ENCODE measurements around the gene MYO19. TPM values are rescaled to one million over a fixed set of nuclear protein-coding genes. Genes with fewer than 3 reads are reported as not detected.

Gene MYO19, protein sequence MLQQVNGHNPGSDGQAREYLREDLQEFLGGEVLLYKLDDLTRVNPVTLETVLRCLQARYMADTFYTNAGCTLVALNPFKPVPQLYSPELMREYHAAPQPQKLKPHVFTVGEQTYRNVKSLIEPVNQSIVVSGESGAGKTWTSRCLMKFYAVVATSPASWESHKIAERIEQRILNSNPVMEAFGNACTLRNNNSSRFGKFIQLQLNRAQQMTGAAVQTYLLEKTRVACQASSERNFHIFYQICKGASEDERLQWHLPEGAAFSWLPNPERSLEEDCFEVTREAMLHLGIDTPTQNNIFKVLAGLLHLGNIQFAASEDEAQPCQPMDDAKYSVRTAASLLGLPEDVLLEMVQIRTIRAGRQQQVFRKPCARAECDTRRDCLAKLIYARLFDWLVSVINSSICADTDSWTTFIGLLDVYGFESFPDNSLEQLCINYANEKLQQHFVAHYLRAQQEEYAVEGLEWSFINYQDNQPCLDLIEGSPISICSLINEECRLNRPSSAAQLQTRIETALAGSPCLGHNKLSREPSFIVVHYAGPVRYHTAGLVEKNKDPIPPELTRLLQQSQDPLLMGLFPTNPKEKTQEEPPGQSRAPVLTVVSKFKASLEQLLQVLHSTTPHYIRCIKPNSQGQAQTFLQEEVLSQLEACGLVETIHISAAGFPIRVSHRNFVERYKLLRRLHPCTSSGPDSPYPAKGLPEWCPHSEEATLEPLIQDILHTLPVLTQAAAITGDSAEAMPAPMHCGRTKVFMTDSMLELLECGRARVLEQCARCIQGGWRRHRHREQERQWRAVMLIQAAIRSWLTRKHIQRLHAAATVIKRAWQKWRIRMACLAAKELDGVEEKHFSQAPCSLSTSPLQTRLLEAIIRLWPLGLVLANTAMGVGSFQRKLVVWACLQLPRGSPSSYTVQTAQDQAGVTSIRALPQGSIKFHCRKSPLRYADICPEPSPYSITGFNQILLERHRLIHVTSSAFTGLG
- 100 to 1,000 TPM; 152 to 153 TPM for total RNA-seq

DNA sequence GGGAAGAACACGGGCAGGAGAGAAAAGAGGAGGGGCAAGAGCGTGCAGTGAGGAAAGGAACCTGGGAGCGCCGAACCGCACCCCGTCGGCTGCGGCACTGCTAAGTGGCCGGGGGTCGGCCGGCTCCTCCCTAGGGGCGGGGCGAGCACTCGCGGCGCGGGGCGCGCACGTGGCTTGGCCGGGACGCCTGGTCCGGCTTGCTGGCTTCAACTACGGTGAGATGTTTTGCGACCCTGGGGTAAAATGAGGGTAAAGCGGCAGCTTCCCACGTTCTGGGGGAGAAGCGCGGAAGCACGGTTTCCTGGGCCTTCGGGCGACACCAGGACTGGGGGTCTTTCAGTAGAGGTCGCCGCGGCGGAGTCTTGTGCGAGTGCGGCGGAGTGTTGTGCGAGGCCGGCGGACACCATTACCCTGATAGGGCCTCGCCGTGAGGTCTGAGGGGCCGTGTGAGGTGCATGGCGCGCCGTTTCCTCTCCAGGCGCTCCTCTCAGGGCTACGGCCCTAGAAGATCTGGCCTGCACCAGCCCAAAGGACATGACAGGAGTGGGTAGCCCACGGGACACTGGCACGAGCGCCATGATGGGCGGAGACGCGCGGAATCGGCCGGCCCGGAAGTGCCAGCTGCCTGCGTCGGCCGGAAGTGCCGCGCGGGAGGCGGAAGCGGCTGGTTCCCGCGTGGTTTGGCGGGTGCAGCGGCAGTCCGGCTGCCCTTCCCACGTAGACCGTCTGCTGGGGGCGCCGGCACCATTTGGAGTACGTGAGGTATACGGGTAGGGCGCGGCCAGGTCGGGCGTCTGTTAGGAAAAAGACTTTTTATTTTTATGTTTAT, at the start of gene MYO19, which contains the start of gene PIGW:
MYO19 (minus strand) TSS at position 29 of the 829 bp plus-strand sequence. CDS start 2,330 bp downstream, outside the sequence.
PIGW (plus strand) TSS at position 148 of the 829 bp plus-strand sequence. CDS start 2,115 bp downstream, outside the sequence.
- CTCF ChIA-PET: interaction anchor here (0.6 to 3.3 kb wide), 7 partner anchors 11 to 71 kb away, joined by 3 to 13 read pairs (median 4); partner anchors contain the start of gene MRM1
- POLR2A ChIA-PET: interaction anchor here (0.6 to 3.4 kb wide), 6 partner anchors 10 to 66 kb away, joined by 3 to 44 read pairs (median 3); partner anchors contain the start of genes GGNBP2 and MRM1

DNA sequence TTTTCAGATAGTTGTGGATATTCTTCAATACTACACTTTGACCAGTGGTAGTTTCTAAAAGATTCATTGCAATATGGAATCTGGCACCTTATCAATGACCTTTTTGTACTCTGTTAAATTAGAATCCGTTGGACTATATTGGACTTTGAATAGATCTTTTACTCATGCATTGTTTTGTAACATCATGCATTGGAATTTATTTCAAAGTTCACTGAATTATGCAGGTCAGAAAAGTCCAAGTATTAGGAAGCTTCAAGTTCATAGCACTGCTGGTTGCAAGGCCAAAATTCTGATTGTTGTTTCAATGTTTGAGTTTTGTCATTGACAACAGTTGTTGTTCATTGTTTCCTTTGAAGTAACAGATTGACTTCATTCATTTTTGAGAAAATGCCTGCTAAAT, 49.1 kb upstream of the MYO19 start:
- ChIA-PET POLR2A (no interaction called here), CTCF (no interaction called here)

DNA sequence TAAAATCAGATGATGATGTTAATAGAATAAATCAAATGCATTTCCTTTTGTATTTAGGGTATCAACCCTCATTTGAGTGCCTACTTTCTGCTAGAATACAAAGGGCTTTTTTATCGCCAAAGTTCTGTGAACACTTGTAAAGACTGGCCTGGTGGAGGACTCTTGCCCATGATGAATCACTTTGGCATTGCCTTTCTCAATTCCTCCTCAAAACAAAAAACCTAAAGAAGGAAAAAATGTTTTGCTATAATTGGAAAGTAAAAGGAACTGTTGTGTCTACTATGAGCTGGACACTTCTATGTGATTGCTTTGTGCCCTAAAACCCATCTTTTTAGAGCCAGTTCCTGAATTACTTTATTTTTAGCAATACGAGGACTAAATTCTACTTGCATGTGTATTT, 44.0 kb upstream of the MYO19 start:
- ChIA-PET POLR2A (interaction anchor here (1.1 kb wide), 1 partner anchor 20 kb away, joined by 3 read pairs; no protein-coding TSS in a partner anchor), CTCF (no interaction called here)

DNA sequence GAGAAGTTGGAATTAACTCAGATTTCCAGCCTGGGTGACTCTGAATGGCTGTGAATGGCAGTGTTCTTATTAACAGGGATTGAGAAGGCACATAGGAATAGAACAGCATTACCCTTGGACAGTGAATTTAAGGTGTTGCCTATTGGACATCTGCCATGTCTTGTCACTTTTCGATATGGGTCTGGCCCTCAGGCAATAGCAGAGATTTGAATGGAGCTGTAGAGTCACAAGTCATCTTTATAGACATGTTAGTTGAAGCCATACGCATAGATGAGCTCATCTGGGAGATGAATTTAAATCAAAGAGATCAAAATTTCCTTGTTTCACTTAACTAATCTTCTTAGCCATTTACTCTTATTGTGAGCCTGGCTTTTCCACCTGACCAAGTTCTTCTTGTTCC, 42.1 kb upstream of the MYO19 start:
- CTCF ChIA-PET: no interaction called here
- POLR2A ChIA-PET: no interaction called here

DNA sequence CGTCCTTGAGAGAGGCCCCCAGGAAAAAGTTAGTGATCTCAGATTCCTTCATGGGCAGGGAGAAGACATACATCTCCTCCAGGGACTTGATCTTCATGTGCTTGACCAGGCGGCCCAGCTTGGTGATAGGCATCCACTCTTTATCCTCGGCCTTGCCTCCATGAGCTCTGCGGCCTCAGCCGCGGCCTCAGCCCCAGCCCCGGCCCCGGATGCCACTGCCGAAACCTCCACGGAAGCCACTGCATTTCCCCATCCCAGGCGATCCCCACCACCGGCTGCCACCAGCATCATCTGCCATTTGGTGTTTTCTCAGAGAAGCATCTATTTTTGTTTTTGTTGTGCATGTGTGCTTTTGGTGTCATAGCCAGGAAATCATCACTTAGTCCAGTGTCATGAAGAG, 40.4 kb upstream of the MYO19 start:
- CTCF ChIA-PET: no interaction called here
- POLR2A ChIA-PET: interaction anchor here (0.6 kb wide), 1 partner anchor 379 kb away, joined by 11 read pairs; no protein-coding TSS in a partner anchor

DNA sequence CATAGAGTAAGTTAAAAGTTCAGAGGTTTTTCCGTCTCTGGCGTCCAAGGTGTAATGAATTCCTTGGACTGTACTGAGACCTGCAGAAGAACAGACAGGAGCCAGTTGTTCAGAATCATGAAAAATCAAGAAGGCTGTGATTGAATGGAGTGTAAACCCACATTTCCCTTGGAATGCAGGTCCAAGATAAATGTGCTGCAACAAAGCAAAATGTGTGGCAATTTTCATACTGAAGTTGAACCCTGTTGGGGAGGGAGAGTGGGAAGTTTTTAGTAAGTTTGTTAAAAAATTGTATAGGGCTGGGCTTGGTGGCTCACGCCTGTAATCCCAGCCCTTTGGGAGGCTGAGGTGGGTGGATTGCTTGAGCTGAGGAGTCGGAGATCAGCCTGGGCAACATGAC, 31.4 kb upstream of the MYO19 start:
- POLR2A ChIA-PET: interaction anchor here (0.6 kb wide), 1 partner anchor 16 kb away, joined by 4 read pairs; no protein-coding TSS in a partner anchor
- CTCF ChIA-PET: interaction anchor here (0.9 kb wide), 1 partner anchor 27 kb away, joined by 4 read pairs; no protein-coding TSS in a partner anchor

DNA sequence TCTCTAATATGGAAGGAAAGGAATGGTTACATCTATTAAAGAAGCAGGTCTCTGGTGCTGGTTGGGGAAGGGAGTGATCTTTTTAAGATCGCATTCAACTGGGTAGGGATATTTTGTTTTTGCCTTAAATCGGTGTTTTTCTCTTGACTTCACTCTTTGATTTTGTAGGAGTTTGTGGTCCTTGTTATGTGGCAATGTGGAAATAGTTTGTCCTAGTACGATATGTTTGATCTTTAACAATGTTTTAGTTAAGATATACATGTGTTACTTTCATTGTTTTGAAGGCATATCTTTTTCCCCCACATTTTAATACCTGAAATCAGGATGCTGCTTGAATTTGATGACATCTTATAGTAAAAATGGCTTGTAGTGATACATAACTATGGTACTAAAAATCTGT, 18.8 kb upstream of the MYO19 start:
- ChIA-PET CTCF (interaction anchor here (0.7 kb wide), 1 partner anchor 391 kb away, joined by 4 read pairs; no protein-coding TSS in a partner anchor), POLR2A (interaction anchor here (0.6 kb wide), 1 partner anchor 19 kb away, joined by 3 read pairs; the partner anchor contains the start of gene MYO19)

DNA sequence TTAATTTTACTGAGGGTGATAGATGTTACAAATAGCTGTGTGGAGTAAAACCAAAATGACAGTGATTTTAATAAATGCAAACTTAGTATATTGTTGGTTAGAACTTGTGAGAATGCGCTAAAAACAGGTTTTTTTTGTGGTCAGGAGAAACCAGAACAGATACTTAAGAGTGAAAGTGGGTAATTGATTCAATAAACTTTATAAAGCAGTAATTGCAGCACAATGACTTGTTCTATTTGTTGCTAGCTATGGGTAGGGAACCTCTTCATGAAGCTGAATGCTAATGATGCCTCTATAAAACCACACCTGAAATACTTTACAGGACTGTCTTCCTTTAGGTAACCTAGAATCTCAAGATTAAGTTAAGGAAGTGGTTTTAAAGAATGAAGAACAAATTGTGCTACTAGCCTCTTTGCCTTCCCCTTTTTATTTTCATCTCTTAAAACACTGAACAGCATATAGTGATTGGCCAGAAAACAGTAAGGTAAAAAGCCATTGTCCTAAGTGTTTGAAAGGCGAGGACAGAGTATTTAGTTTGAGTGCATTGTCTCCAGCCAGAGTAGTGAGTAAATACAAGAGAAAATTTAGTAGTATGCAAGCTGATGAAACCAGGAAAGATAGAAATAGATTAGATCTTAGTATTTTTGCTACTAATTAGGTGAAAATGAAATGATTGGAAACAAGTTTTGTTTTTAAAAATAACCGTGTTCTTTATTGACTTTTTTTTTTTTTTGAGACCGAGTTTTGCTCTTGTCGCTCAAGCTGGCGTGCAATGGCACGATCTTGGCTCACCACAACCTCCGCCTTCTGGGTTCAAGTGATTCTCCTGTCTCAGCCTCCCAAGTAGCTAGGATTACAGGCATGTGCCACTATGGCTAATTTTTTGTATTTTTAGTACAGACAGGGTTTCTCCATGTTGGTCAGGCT, 16.1 kb upstream of the MYO19 start:
- CTCF ChIA-PET: no interaction called here
- POLR2A ChIA-PET: interaction anchor here (0.6 to 1.1 kb wide), 5 partner anchors 15 to 96 kb away, joined by 3 to 4 read pairs (median 3); partner anchors contain the start of genes MRM1, MYO19 and PIGW

DNA sequence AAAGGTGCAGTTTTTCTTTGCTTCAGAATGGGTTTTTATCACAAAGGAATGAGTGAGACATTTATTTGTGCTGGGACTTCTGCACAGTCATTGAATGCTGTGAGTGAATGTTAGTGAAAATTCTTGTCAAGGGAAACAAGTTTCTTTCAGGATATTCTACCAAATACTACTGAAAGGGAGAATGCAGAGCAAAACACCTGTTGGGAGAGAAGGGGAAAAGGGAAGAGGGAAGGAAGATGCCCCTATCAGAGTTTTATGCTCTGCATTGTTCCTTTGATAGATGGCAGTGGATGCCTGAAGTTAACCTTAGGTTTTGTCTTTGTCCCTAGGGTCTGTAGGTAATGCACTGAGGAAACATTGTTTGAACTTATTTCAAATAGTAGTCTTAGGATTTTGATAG, 13.1 kb upstream of the MYO19 start:
- POLR2A ChIA-PET: interaction anchor here (0.6 kb wide), 1 partner anchor 53 kb away, joined by 3 read pairs; no protein-coding TSS in a partner anchor

DNA sequence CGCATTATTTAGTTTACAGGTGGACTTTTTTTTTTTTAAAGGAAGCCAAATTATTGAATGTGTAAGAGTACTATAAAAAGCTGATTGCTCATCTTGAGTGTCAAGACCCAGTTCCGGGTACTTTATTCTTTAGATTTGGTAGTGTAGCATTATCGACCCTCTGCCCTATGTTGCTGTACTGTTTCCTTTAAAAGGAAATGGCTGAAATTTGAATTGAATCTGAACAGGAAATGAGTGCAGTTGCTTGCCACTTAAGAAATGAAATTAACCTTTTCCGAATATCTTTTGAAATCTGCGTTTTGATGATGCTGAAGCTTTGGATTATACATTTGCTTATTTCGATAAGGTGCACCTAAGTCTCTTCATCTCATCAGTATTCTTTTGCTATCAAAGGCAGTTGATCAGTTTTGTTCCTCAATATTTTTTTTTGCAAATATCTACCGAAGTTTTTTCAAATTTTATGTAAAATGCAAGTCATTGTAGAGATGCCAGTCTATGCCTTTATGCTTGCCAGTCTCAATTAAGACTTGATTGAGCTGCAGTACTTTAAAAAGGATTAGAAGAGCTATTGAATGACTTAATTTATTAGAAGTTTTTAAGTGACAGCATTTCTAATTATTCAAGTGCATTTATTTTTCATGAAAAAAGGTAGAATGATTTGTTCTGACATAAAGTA, 11.9 kb upstream of the MYO19 start:
- CTCF ChIA-PET: interaction anchor here (0.7 to 2.1 kb wide), 4 partner anchors 11 to 397 kb away, joined by 3 to 13 read pairs (median 3); partner anchors contain the start of genes MYO19 and PIGW
- POLR2A ChIA-PET: interaction anchor here (0.5 to 4.0 kb wide), 4 partner anchors 10 to 56 kb away, joined by 3 to 44 read pairs (median 9); partner anchors contain the start of genes MRM1, MYO19 and PIGW

More for the DNA sequence above, 13.1 kb upstream of the MYO19 start:
- CTCF ChIA-PET: interaction anchor here (0.6 kb wide), 1 partner anchor 14 kb away, joined by 4 read pairs; the partner anchor contains the start of genes MYO19 and PIGW

DNA sequence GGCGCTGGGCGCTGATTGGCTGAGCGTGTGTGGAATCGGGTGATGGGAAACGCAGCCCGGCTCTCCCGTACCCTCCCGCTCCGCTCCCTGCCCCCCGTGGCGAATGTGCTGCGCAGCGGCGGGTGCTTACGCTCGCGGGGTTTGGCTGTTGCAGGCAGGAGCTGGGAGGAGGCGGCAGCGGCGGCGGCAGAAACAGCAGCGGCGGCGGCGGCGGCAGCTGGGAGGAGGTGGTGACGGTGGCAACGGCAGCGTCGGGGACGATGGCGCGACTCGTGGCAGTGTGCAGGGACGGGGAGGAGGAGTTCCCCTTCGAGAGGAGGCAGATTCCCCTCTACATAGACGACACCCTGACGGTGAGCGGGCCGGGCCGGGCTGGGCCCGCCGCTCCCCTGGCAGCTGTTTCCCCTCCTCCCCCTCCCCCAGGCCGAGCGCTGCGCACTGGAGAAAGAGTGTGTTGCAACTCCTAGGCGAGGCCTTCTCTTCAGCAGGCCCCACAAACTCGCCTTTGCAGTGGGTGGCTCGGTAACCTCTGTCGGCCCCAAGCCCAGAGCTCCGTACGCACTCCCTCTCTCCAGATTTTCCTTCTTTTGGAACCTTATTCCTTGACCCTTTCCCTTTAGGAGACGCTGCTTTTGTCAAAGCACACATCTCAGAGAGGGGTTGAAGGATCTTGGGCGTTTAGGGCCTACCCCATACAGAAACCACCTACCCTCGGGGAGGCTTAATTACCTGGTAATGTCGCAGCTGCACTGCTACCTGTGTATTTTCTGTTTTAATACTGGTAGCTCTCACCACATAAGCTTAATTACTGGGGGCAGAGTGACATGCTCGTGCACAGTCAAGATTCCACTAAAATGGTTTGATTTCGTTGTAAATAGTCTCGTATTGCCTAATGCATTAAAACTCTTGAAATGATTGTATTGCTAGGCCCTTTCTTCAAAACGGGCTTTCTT, 11.1 kb upstream of the MYO19 start:
- POLR2A ChIA-PET: interaction anchor here (0.5 to 4.0 kb wide), 7 partner anchors 10 to 737 kb away, joined by 3 to 44 read pairs (median 3); partner anchors contain the start of genes MRM1, MYO19, PIGW and TAF15
- CTCF ChIA-PET: interaction anchor here (0.7 to 2.1 kb wide), 4 partner anchors 11 to 398 kb away, joined by 3 to 13 read pairs (median 3); partner anchors contain the start of genes MYO19 and PIGW

DNA sequence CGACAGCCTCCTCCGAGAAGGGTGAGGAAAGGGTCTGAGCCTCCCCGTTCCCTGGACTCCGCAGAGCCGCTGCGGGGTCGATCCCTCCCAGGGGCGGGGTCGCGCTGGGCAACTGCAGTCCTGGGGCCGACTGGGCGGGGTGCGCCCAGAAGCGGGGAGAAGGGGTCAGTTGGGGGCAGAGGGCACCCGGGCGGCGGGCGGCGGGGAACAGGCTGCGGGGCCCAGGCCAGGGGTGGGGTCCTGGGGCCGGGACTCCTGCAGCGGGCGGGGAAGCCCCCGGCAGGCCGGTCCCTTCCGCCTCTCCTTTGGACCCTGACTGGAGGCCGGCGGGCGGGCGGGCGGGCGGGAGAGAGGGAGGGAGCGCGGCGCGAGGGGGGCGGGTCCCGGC, 10.4 kb upstream of the MYO19 start:
- POLR2A ChIA-PET: interaction anchor here (1.0 to 4.0 kb wide), 4 partner anchors 10 to 57 kb away, joined by 3 to 44 read pairs (median 10); partner anchors contain the start of genes MRM1, MYO19 and PIGW
- CTCF ChIA-PET: interaction anchor here (1.3 to 2.1 kb wide), 2 partner anchors 10 to 56 kb away, joined by 4 to 13 read pairs; partner anchors contain the start of genes MRM1, MYO19 and PIGW

DNA sequence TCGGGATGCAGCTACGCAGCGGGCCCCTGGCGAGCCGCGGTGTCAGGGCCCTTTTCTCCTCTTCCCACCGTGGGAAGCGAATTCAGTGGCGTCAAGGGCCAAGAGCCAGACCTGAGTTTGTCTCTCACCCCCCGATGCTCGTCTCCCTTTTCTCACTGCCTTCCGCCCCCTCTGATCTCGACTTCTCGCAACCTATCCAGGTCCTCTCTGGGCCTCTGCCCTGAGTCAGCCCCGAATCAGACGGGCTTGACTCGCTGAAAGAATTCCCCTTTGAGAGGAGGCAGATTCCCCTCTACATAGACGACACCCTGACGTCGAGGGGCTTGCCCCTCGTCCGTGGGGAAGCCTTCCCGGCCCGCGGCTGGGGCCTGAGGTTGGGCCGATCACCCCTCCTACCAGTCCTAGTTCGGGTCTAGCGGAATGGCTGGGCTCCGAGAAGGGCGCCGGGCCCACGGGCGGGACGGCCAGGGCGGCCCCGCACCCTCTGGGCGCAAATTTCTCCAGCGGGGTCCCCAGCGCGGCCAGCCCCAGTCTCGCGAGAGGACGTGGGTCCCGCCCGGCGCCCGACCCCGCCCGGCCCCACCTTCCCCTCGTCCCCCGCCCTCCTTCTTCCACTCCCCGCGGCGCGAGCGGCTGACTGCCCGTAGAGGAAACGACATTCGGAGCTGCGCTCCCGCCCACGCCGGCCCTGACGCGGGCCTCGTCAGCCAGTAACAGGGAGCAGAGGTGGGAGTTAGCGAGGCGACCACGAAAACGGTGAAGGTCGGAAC, 9.8 kb upstream of the MYO19 start, which contains the start of gene GGNBP2:
GGNBP2 (plus strand) TSS at position 613 of the 770 bp plus-strand sequence. CDS start 806 bp downstream, outside the sequence.
- POLR2A ChIA-PET: interaction anchor here (0.6 to 4.0 kb wide), 4 partner anchors 9 to 58 kb away, joined by 3 to 44 read pairs (median 10); partner anchors contain the start of genes MRM1, MYO19 and PIGW
- CTCF ChIA-PET: interaction anchor here (1.3 kb wide), 1 partner anchor 57 kb away, joined by 4 read pairs; the partner anchor contains the start of gene MRM1

DNA sequence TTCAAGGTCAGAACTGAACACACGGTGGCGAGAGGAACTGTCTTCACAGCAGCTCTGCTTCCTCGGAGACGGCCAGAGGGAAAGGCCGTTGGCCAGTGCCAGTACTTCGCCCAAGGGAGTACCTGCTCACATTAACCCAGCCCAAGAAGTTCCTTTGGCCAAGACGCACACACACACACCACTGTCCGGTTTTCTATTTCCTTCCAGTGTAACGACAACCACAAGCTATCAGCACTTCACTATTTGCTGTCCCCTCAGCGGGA, 9.3 kb upstream of the MYO19 start:
- CTCF ChIA-PET: interaction anchor here (1.3 kb wide), 1 partner anchor 57 kb away, joined by 4 read pairs; the partner anchor contains the start of gene MRM1
- POLR2A ChIA-PET: interaction anchor here (0.6 to 4.0 kb wide), 3 partner anchors 9 to 58 kb away, joined by 4 to 44 read pairs (median 15); partner anchors contain the start of genes MRM1, MYO19 and PIGW

Data from activated CD8-positive, alpha-beta memory T cell treated with anti-CD3 and anti-CD28 coated beads for 36 hours (primary cell).